K562 (cell line): ENCODE measurements around the gene ZBTB18. TPM values are rescaled to one million over a fixed set of nuclear protein-coding genes. Genes with fewer than 3 reads are reported as not detected.

ENCODE experiments used
- ATAC-seq: fragments of 200-7000 bp; cut with Tn5 transposase; 3 replicates; pipeline ENCODE4 v1.9.1; 2020; ENCODE audit warnings: moderate library complexity
- BruUV-seq: library from RNA; stranded (reverse); fragments of 400-500 nt; replicated peaks from 2 replicates; lab custom pipeline; 2021; lab: Mats Ljungman, UMichigan
- CTCF ChIA-PET: fragments of 300-600 bp; formaldehyde crosslinking; extraction: SDS; loops from one replicate; lab custom pipeline; 2021; ENCODE audit warnings: low intra/inter-chr PET ratio; lab: Yijun Ruan, JAX
- POLR2A ChIA-PET: fragments of 300-600, 350-650 bp; sonication (Branson Sonifier 250); formaldehyde crosslinking; extraction: SDS; loops from one replicate; lab custom pipeline; 2021; ENCODE audit warnings: antibody characterized with exemption, inconsistent platforms; lab: Yijun Ruan, JAX
- DNase-seq, 4 experiments: peaks; one replicate each; pipeline versions ENCODE4 v3.0.0 to v3.0.0-alpha.2; 2011 to 2018; ENCODE audit warnings: low spot score in 3 of 4, mixed read lengths in 3 of 4; ENCODE audit errors: extremely low read depth in 1 of 4
- FAIRE-seq: peaks from 2 replicates; lab custom pipeline; 2011; peaks lifted over from hg19 to GRCh38; lab: Jason Lieb, UNC
- H2AFZ ChIP-seq: 2 replicates; pipeline ENCODE4 v1.6.0; 2011; ENCODE audit warnings: low read depth, low read length, control low read depth, inconsistent platforms
- H3K27ac ChIP-seq: fragments of 200-600 bp; 3 replicates; pipeline ENCODE4 v1.8.0; 2011; ENCODE audit warnings: low read depth, mild to moderate bottlenecking, control low read depth, inconsistent platforms, low read length, moderate library complexity, mixed read lengths; ENCODE audit errors: extremely low read depth
- H3K27me3 ChIP-seq, 2 experiments: fragments of 300-600 bp in 1 of 2; 2 replicates in 1 of 2; 3 replicates in 1 of 2; pipeline versions ENCODE4 v1.6.0 to v1.8.0; 2011; ENCODE audit warnings: inconsistent platforms in 2 of 2, low read length in 2 of 2, mild to moderate bottlenecking in 1 of 2, mixed read lengths in 1 of 2, moderate library complexity in 1 of 2; ENCODE audit not compliant: control insufficient read depth in 2 of 2, insufficient read depth in 2 of 2
- H3K36me3 ChIP-seq: fragments of 300-600 bp; 3 replicates; pipeline ENCODE4 v1.8.0; 2011; ENCODE audit warnings: mild to moderate bottlenecking, low read length, inconsistent platforms; ENCODE audit not compliant: control insufficient read depth, insufficient read depth
- H3K4me1 ChIP-seq, 2 experiments: fragments of 200-600 bp in 1 of 2; replicated peaks in 1 of 2; 2 replicates in 1 of 2; 3 replicates in 1 of 2; pipeline versions ENCODE4 v1.5.1 to v1.8.0; 2011; ENCODE audit warnings: inconsistent platforms in 2 of 2, low read length in 2 of 2, mild to moderate bottlenecking in 1 of 2, mixed read lengths in 1 of 2, moderate library complexity in 1 of 2; ENCODE audit not compliant: control insufficient read depth in 2 of 2, insufficient read depth in 2 of 2
- H3K4me2 ChIP-seq: 2 replicates; pipeline ENCODE4 v1.6.1; 2011; ENCODE audit warnings: low read length, control low read depth, inconsistent platforms, mixed read lengths; ENCODE audit not compliant: insufficient read depth
- H3K4me3 ChIP-seq: fragments of 200-600 bp; sonication (generic), shearing (Covaris generic); 2 replicates; pipeline ENCODE4 v1.5.1; 2016; ENCODE audit warnings: control low read depth, inconsistent platforms
- H3K79me2 ChIP-seq: fragments of 200-600 bp; 3 replicates; pipeline ENCODE4 v1.8.0; 2011; ENCODE audit warnings: low read length, inconsistent platforms; ENCODE audit not compliant: control insufficient read depth, insufficient read depth
- H3K9ac ChIP-seq, 2 experiments: 2 replicates each; pipeline versions ENCODE4 v1.6.0 to v1.6.1; 2011; ENCODE audit warnings: low read depth in 2 of 2, low read length in 2 of 2, control low read depth in 1 of 2, inconsistent platforms in 1 of 2, mild to moderate bottlenecking in 1 of 2, mixed read lengths in 1 of 2; ENCODE audit not compliant: insufficient read depth in 1 of 2
- H3K9me1 ChIP-seq: one replicate; pipeline ENCODE4 v1.6.0; 2011; ENCODE audit warnings: inconsistent platforms, mild to moderate bottlenecking, low read length, moderate library complexity; ENCODE audit not compliant: control insufficient read depth, insufficient read depth
- H3K9me3 ChIP-seq: replicated peaks from 2 replicates; pipeline ENCODE4 v1.5.1; 2011; ENCODE audit warnings: low read depth, low read length, inconsistent platforms; ENCODE audit not compliant: control insufficient read depth, insufficient read depth
- H4K20me1 ChIP-seq: replicated peaks from 2 replicates; pipeline ENCODE4 v1.6.1; 2011; ENCODE audit warnings: low read length, inconsistent platforms, mixed read lengths; ENCODE audit not compliant: control insufficient read depth, insufficient read depth
- CBFA2T3 ChIP-seq: fragments of 450-650 bp; IDR thresholded peaks from 2 replicates; pipeline ENCODE4 v1.6.1; 2017
- CBFB ChIP-seq: sonication (generic); formaldehyde crosslinking; IDR thresholded peaks from 2 replicates; pipeline ENCODE4 v1.4.0; 2020; ENCODE audit warnings: mild to moderate bottlenecking, missing genetic modification reagents
- DMBX1 ChIP-seq: fragments of 250-450 bp; sonication (Bioruptor Pico); IDR thresholded peaks from 2 replicates; pipeline ENCODE4 v1.8.0; 2022; ENCODE audit warnings: inconsistent platforms, mild to moderate bottlenecking, moderate library complexity, borderline replicate concordance
- DNMT1 ChIP-seq: fragments of 450-650 bp; IDR thresholded peaks from 2 replicates; pipeline ENCODE4 v1.6.1; 2016; ENCODE audit warnings: antibody characterized with exemption, mild to moderate bottlenecking
- HDGF ChIP-seq: fragments of 450-650 bp; IDR thresholded peaks from 2 replicates; pipeline ENCODE4 v1.6.1; 2016
- MCM3 ChIP-seq: fragments of 450-650 bp; IDR thresholded peaks from 2 replicates; pipeline ENCODE4 v1.6.1; 2016
- MEF2D ChIP-seq: conservative IDR thresholded peaks from 2 replicates; pipeline ENCODE4 v1.6.1; 2016; ENCODE audit warnings: low read depth, missing genetic modification characterization, missing compliant biosample characterization
- RBM15 ChIP-seq: fragments of 200-400 bp; formaldehyde crosslinking; IDR thresholded peaks from 2 replicates; pipeline ENCODE4 v1.6.1; 2018; ENCODE audit warnings: mild to moderate bottlenecking, low read length, moderate library complexity; ENCODE audit not compliant: insufficient read depth
- TBL1XR1 ChIP-seq, 2 experiments: IDR thresholded peaks; 2 replicates each; pipeline ENCODE4 v1.6.1; 2012; ENCODE audit warnings: improper control_type of control experiment in 2 of 2, low read length in 2 of 2, mild to moderate bottlenecking in 1 of 2
- ZKSCAN8 ChIP-seq: fragments of 200-800 bp; sonication (Bioruptor generic); IDR thresholded peaks from 2 replicates; pipeline ENCODE4 v1.6.1; 2016; ENCODE audit warnings: missing genetic modification characterization, missing compliant biosample characterization
- ZNF282 ChIP-seq: sonication (generic); formaldehyde crosslinking; IDR thresholded peaks from 2 replicates; pipeline ENCODE4 v1.8.1; 2023; ENCODE audit warnings: missing genetic modification reagents
- WGBS: fragments of 100-300 bp; shearing (Covaris generic); methylation state at CpG from one replicate; pipeline ENCODE4 v1.1.6; 2016; ENCODE audit warnings: low coverage, mixed read lengths; ENCODE audit not compliant: insufficient coverage; ENCODE audit errors: missing lambda C conversion rate; 5-methylcytosine and 5-hydroxymethylcytosine counted together
- in situ Hi-C: fragments of 300-500 bp; cut with MboI; formaldehyde crosslinking; loops from 4 replicates; pipeline ENCODE4 v1.15.0; 2018; ENCODE audit warnings: inconsistent platforms, mixed read lengths
- intact Hi-C: fragments of 100-400 bp; cut with micrococcal nuclease; formaldehyde crosslinking; loops from 2 replicates; pipeline ENCODE4 v1.14.2; 2022
- polyA plus RNA-seq, 8 experiments: library from polyadenylated mRNA; depleted of rRNA in 4 of 8; stranded (reverse) in 5 of 8; unstranded in 3 of 8; fragments of >200 nt; fragmentation: Nextera tagmentation in 2 of 8; fragmentation: Illumina TruSeq in 1 of 8; extraction: Ambion mirVana in 2 of 8; extraction: Trizol in 1 of 8; gene quantifications; 2 replicates each; pipeline versions ENCODE4 v1.2.1 to v1.2.3, GENCODE V29; 2011 to 2014; ENCODE audit warnings: inconsistent platforms in 1 of 8, missing spikeins in 1 of 8
- total RNA-seq, 7 experiments: library from RNA; depleted of rRNA in 6 of 7; stranded (reverse); fragments of >200 nt in 6 of 7; fragmentation: Illumina TruSeq in 2 of 7; extraction: Trizol in 2 of 7; gene quantifications; 2 replicates each; pipeline versions ENCODE4 v1.2.1 to v1.2.3, GENCODE V29; 2011 to 2021; ENCODE audit warnings: low replicate concordance in 1 of 7
- TF ChIP-seq, protein P1 (sequence below): fragments of 450-650 bp; IDR thresholded peaks from 2 replicates; pipeline ENCODE4 v1.6.1; 2017; ENCODE audit warnings: antibody characterized with exemption
- TF ChIP-seq, protein P2 (sequence below): fragments of 450-650 bp; IDR thresholded peaks from 2 replicates; pipeline ENCODE4 v1.6.1; 2016; ENCODE audit warnings: low read depth

ZBTB18 gene
- total and polyA plus RNA-seq, 9 of the 15 experiments (the other 6 are each of a cell fraction or from before 2014, with no cell fraction given), result 0.13 to 2.6 (median 1.6) TPM

DNA sequence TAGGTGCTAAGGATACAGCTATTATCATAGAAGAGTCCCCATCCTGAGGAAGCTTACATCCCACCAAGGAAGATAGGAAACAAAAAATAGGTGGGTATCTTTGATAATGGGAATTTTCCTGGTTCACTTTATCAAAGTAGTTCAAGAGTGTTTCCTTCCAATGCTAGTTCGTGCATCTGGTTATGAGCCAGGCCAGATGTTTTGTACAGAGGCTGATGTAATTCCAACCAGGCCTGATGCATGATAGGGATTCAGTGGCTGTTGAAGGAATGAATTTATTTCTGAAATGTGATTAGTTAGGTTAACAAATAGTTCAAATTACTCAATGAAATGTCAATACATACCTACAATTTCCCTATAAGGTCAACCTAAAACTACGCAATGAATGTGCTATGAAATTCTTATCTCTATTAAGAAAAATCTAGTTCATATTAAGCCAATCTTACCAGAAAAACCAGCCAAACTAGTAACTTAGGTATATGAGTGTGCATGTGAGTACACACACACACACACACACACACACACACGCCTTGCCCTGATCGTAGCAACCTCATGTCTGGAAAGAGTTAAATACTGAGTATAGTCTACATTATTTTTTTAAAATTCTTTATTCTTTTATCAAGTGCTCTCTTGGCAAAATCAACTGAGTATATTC, 9.5 kb upstream of the ZBTB18 start (continued):
- TF ChIP-seq, protein P1, sequence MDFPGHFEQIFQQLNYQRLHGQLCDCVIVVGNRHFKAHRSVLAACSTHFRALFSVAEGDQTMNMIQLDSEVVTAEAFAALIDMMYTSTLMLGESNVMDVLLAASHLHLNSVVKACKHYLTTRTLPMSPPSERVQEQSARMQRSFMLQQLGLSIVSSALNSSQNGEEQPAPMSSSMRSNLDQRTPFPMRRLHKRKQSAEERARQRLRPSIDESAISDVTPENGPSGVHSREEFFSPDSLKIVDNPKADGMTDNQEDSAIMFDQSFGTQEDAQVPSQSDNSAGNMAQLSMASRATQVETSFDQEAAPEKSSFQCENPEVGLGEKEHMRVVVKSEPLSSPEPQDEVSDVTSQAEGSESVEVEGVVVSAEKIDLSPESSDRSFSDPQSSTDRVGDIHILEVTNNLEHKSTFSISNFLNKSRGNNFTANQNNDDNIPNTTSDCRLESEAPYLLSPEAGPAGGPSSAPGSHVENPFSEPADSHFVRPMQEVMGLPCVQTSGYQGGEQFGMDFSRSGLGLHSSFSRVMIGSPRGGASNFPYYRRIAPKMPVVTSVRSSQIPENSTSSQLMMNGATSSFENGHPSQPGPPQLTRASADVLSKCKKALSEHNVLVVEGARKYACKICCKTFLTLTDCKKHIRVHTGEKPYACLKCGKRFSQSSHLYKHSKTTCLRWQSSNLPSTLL, result no peak
- TF ChIP-seq ZKSCAN8 (CRISPR knock-in tag), result no peak
- no peak for TF ChIP-seq HDGF
- no peak for TF ChIP-seq RBM15
- TF ChIP-seq TBL1XR1 (IDR thresholded peaks at IDR 0.05; ENCODE audit: low read length in 2 of 2), result no peak
- TF ChIP-seq, all 486 proteins: peak for 0

DNA sequence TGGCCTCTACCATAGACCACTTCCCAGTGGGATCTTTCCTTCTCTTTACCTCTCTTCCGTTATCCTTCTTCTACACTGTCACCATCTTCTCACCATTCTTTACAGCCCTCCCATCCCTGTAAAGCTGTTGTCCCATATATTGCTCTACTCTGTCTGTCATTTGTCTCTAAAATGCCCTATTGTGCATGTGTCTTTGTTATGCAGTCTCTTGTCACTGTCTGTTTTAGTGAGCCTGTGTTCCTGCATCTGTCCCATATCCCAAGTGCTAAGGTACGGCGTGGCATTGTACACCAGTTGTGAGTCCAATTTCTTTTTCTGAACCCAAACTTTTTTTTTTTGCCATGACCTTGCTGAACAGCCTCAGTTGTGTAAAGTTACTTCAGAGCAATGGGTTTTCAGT, 8.8 kb upstream of the ZBTB18 start:
- no TSS peak for BruUV-seq
- no peak for DNase-seq
- H3K4me1 ChIP-seq, result peaks cover 0 to 6% of the 10 kb centered on the region in 2 experiments; a peak in 2 of 5 replicates
- TF ChIP-seq ZNF282 (CRISPR knock-in tag), result no peak
- peak; percentile 21; the same call in 1 of the 2 replicates for TF ChIP-seq MCM3
- TF ChIP-seq CBFB (CRISPR knock-in tag), result no peak
- TF ChIP-seq DMBX1 (CRISPR knock-in tag), result no peak
- TF ChIP-seq MEF2D (tag), result no peak
- TF ChIP-seq, protein P2, sequence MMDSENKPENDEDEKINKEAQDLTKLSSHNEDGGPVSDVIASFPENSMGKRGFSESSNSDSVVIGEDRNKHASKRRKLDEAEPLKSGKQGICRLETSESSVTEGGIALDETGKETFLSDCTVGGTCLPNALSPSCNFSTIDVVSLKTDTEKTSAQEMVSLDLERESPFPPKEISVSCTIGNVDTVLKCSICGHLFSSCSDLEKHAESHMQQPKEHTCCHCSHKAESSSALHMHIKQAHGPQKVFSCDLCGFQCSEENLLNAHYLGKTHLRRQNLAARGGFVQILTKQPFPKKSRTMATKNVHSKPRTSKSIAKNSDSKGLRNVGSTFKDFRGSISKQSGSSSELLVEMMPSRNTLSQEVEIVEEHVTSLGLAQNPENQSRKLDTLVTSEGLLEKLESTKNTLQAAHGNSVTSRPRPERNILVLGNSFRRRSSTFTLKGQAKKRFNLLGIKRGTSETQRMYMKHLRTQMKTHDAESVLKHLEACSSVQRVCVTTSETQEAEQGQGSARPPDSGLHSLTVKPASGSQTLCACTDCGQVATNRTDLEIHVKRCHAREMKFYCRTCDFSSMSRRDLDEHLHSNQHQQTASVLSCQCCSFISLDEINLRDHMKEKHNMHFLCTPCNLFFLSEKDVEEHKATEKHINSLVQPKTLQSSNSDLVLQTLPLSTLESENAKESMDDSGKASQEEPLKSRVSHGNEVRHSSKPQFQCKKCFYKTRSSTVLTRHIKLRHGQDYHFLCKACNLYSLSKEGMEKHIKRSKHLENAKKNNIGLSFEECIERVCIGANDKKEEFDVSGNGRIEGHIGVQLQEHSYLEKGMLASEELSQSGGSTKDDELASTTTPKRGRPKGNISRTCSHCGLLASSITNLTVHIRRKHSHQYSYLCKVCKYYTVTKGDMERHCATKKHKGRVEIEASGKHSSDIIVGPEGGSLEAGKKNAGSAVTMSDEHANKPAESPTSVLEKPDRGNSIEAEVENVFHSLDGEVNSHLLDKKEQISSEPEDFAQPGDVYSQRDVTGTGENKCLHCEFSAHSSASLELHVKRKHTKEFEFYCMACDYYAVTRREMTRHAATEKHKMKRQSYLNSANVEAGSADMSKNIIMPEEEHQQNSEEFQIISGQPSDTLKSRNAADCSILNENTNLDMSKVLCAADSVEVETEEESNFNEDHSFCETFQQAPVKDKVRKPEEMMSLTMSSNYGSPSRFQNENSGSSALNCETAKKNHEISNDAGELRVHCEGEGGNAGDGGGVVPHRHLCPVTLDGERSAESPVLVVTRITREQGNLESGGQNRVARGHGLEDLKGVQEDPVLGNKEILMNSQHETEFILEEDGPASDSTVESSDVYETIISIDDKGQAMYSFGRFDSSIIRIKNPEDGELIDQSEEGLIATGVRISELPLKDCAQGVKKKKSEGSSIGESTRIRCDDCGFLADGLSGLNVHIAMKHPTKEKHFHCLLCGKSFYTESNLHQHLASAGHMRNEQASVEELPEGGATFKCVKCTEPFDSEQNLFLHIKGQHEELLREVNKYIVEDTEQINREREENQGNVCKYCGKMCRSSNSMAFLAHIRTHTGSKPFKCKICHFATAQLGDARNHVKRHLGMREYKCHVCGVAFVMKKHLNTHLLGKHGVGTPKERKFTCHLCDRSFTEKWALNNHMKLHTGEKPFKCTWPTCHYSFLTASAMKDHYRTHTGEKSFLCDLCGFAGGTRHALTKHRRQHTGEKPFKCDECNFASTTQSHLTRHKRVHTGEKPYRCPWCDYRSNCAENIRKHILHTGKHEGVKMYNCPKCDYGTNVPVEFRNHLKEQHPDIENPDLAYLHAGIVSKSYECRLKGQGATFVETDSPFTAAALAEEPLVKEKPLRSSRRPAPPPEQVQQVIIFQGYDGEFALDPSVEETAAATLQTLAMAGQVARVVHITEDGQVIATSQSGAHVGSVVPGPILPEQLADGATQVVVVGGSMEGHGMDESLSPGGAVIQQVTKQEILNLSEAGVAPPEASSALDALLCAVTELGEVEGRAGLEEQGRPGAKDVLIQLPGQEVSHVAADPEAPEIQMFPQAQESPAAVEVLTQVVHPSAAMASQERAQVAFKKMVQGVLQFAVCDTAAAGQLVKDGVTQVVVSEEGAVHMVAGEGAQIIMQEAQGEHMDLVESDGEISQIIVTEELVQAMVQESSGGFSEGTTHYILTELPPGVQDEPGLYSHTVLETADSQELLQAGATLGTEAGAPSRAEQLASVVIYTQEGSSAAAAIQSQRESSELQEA, result no peak
- no peak for TF ChIP-seq DNMT1
- TF ChIP-seq CBFA2T3, result no peak
- no peaks in the 10 kb centered on the region for H3K79me2 ChIP-seq
- H3K4me2 ChIP-seq, result no peak overlapping the region
- no peaks in the 10 kb centered on the region for H4K20me1 ChIP-seq
- no peak overlapping the region for H2AFZ ChIP-seq
- in situ Hi-C loops (no loop called here), intact Hi-C loops (no loop called here)
- H3K9ac ChIP-seq, result no peak overlapping the region
- no peaks in the 10 kb centered on the region for H3K9me1 ChIP-seq
- no peak overlapping the region for H3K4me3 ChIP-seq
- H3K9me3 ChIP-seq, result no peaks in the 10 kb centered on the region
- no peaks in the 10 kb centered on the region for H3K36me3 ChIP-seq
- ChIA-PET POLR2A (no interaction called here), CTCF (no interaction called here)
- no peak overlapping the region for H3K27ac ChIP-seq
- FAIRE-seq, result no peak
- H3K27me3 ChIP-seq, result peaks cover 5 to 11% of the 10 kb centered on the region in 2 experiments; a peak in 2 of 5 replicates
- no peak for ATAC-seq
- WGBS, result 0% methylated on average over 3 of the region's 3 CpGs
